ENCODE measurements around the gene CDK15. TPM values are rescaled to one million over a fixed set of nuclear protein-coding genes. Genes with fewer than 3 reads are reported as not detected.
A peak's percentile ranks its signal among the peaks of the same experiment; 100 is the strongest.

The CDK15 gene
- total RNA-seq, 3 donors from 2014 or later (not counting 1 experiment from before 2014, with no cell fraction given): 0.72 to 2.5 TPM; not detected in 1

- no peak overlapping the region for H3K27ac Mint-ChIP-seq
- H3K9me3 Mint-ChIP-seq: no peaks in the 10 kb centered on the region
- intact Hi-C loops (cut with micrococcal nuclease): no loop called here
- Histone ChIP-seq H3K4me1 (ENCODE audit: control insufficient read depth, insufficient read depth, low read length) (no peaks in the 10 kb centered on the region), H3K9me3 (ENCODE audit: control insufficient read depth, insufficient read depth, low read length) (no peaks in the 10 kb centered on the region), H3K4me3 (ENCODE audit: low read length) (no peak overlapping the region), H3K27ac (ENCODE audit: low read length) (no peak overlapping the region), H3K27me3 (ENCODE audit: control insufficient read depth, insufficient read depth, low read length) (no peaks in the 10 kb centered on the region), H3K36me3 (ENCODE audit: control insufficient read depth, insufficient read depth, low read length) (no peaks in the 10 kb centered on the region)
- no peak overlapping the region for H3K4me3 Mint-ChIP-seq
- H3K27me3 Mint-ChIP-seq (ENCODE audit: low read depth in 2 of 2): peaks cover 3 to 5% of the 10 kb centered on the region in 2 donors
- TF ChIP-seq CTCF (IDR thresholded peaks at IDR 0.05): no peak
- ATAC-seq: no peak
- no peak for DNase-seq
- H3K4me1 Mint-ChIP-seq: peaks cover 9 to 14% of the 10 kb centered on the region in 2 donors
- WGBS (ENCODE audit: insufficient coverage): 93% methylated on average over 2 of the region's 2 CpGs
- H3K36me3 Mint-ChIP-seq: no peaks in the 10 kb centered on the region
Measured at GRCh38 chr2:201908901-201909300, 102.6 kb downstream of the CDK15 start.

GRCh38 chr2:201909348-201909747 is 103.0 kb downstream of the CDK15 start:
- H3K4me3 Mint-ChIP-seq: no peak overlapping the region

GRCh38 chr2:201909961-201910361 is 103.6 kb downstream of the CDK15 start:
- intact Hi-C loops (cut with micrococcal nuclease): no loop called here
- Mint-ChIP-seq H3K4me1 (peaks cover 9 to 14% of the 10 kb centered on the region in 2 donors), H3K27ac (peak overlapping the region; percentile 19 to 32), H3K9me3 (no peaks in the 10 kb centered on the region), H3K27me3 (ENCODE audit: low read depth in 2 of 2) (peaks cover 0 to 3% of the 10 kb centered on the region in 2 donors), H3K4me3 (peak overlapping the region; percentile 45), H3K36me3 (no peaks in the 10 kb centered on the region)
- Histone ChIP-seq H3K4me1 (ENCODE audit: control insufficient read depth, insufficient read depth, low read length) (no peaks in the 10 kb centered on the region), H3K27me3 (ENCODE audit: control insufficient read depth, insufficient read depth, low read length) (no peaks in the 10 kb centered on the region), H3K27ac (ENCODE audit: low read length) (no peak overlapping the region), H3K9me3 (ENCODE audit: control insufficient read depth, insufficient read depth, low read length) (no peaks in the 10 kb centered on the region), H3K36me3 (ENCODE audit: control insufficient read depth, insufficient read depth, low read length) (no peaks in the 10 kb centered on the region), H3K4me3 (ENCODE audit: low read length) (no peak overlapping the region)
- WGBS (ENCODE audit: insufficient coverage): 15% methylated on average over 4 of the region's 4 CpGs
- peak in 1 of 3 donors; percentile 54 for ATAC-seq
- no peak for DNase-seq
- no peak for TF ChIP-seq CTCF (IDR thresholded peaks at IDR 0.05)

More at GRCh38 chr2:201909348-201909747, 103.0 kb downstream of the CDK15 start:
- Histone ChIP-seq H3K27ac (ENCODE audit: low read length) (no peak overlapping the region), H3K4me1 (ENCODE audit: control insufficient read depth, insufficient read depth, low read length) (no peaks in the 10 kb centered on the region), H3K9me3 (ENCODE audit: control insufficient read depth, insufficient read depth, low read length) (no peaks in the 10 kb centered on the region), H3K4me3 (ENCODE audit: low read length) (no peak overlapping the region), H3K36me3 (ENCODE audit: control insufficient read depth, insufficient read depth, low read length) (no peaks in the 10 kb centered on the region), H3K27me3 (ENCODE audit: control insufficient read depth, insufficient read depth, low read length) (no peaks in the 10 kb centered on the region)
- TF ChIP-seq CTCF (IDR thresholded peaks at IDR 0.05): no peak
- Mint-ChIP-seq H3K27ac (no peak overlapping the region), H3K27me3 (ENCODE audit: low read depth in 2 of 2) (peaks cover 3 to 4% of the 10 kb centered on the region in 2 donors), H3K36me3 (no peaks in the 10 kb centered on the region), H3K9me3 (no peaks in the 10 kb centered on the region), H3K4me1 (peaks cover 9 to 14% of the 10 kb centered on the region in 2 donors)
- DNase-seq (no peak), ATAC-seq (no peak)
- intact Hi-C loops (cut with micrococcal nuclease): no loop called here
- WGBS (ENCODE audit: insufficient coverage): 96% methylated on average over 2 of the region's 4 CpGs

- Mint-ChIP-seq H3K4me3 (no peak overlapping the region), H3K27ac (no peak overlapping the region), H3K4me1 (peaks cover 9 to 14% of the 10 kb centered on the region in 2 donors), H3K9me3 (no peaks in the 10 kb centered on the region), H3K36me3 (no peaks in the 10 kb centered on the region), H3K27me3 (ENCODE audit: low read depth in 2 of 2) (no peaks in the 10 kb centered on the region)
- Histone ChIP-seq H3K27ac (ENCODE audit: low read length) (no peak overlapping the region), H3K4me3 (ENCODE audit: low read length) (no peak overlapping the region), H3K9me3 (ENCODE audit: control insufficient read depth, insufficient read depth, low read length) (no peaks in the 10 kb centered on the region), H3K27me3 (ENCODE audit: control insufficient read depth, insufficient read depth, low read length) (no peaks in the 10 kb centered on the region), H3K36me3 (ENCODE audit: control insufficient read depth, insufficient read depth, low read length) (no peaks in the 10 kb centered on the region), H3K4me1 (ENCODE audit: control insufficient read depth, insufficient read depth, low read length) (no peaks in the 10 kb centered on the region)
- DNase-seq: no peak
- no peak for TF ChIP-seq CTCF (IDR thresholded peaks at IDR 0.05)
- intact Hi-C loops (cut with micrococcal nuclease): no loop called here
- ATAC-seq: no peak
- WGBS (ENCODE audit: insufficient coverage): 81% methylated on average over 4 of the region's 4 CpGs
Measured at GRCh38 chr2:201911372-201911771, 105.0 kb downstream of the CDK15 start.

Measured in natural killer cell (primary cell).